NCI-H526 treated with DMSO at 0.1 percent for 48 hours (cell line): ENCODE data around the gene PTPRM.
A peak's percentile ranks its signal among the peaks of the same experiment; 100 is the strongest.

Experiments
- DNase-seq: peaks from one replicate; lab custom pipeline; 2025; lab: John Stamatoyannopoulos, UW

PTPRM gene

GRCh38 chr18:7899078-7899477 is 332.0 kb downstream of the PTPRM start:
- DNase-seq = no peak

- DNase-seq = no peak
Observed at GRCh38 chr18:7900091-7900490, 333.0 kb downstream of the PTPRM start.

- no peak for DNase-seq
Observed at GRCh38 chr18:7901657-7902056, 334.5 kb downstream of the PTPRM start.

GRCh38 chr18:7902399-7902839 is 335.3 kb downstream of the PTPRM start:
- no peak for DNase-seq

GRCh38 chr18:7904529-7904928 is 337.4 kb downstream of the PTPRM start:
- DNase-seq = no peak

GRCh38 chr18:7908681-7909299 is 341.7 kb downstream of the PTPRM start:
- no peak for DNase-seq

GRCh38 chr18:7914834-7915670 is 347.9 kb downstream of the PTPRM start:
- no peak for DNase-seq

- DNase-seq = no peak
Observed at GRCh38 chr18:7918701-7919100, 351.6 kb downstream of the PTPRM start.

- DNase-seq = no peak
Observed at GRCh38 chr18:7919565-7919964, 352.4 kb downstream of the PTPRM start.

- no peak for DNase-seq
Observed at GRCh38 chr18:7921938-7922587, 354.9 kb downstream of the PTPRM start.

GRCh38 chr18:7923105-7923504 is 356.0 kb downstream of the PTPRM start:
- no peak for DNase-seq

GRCh38 chr18:7924616-7925015 is 357.5 kb downstream of the PTPRM start:
- DNase-seq = no peak

GRCh38 chr18:7926526-7926925 is 359.4 kb downstream of the PTPRM start:
- peak; percentile 50 for DNase-seq

- no peak for DNase-seq
Observed at GRCh38 chr18:7927119-7927518, 360.0 kb downstream of the PTPRM start.

GRCh38 chr18:7931763-7932162 is 364.6 kb downstream of the PTPRM start:
- no peak for DNase-seq

- no peak for DNase-seq
Observed at GRCh38 chr18:7937268-7937667, 370.2 kb downstream of the PTPRM start.

- DNase-seq = no peak
Observed at GRCh38 chr18:7939521-7939920, 372.4 kb downstream of the PTPRM start.

- DNase-seq = no peak
Observed at GRCh38 chr18:7940379-7940778, 373.3 kb downstream of the PTPRM start.

GRCh38 chr18:7940971-7941370 is 373.9 kb downstream of the PTPRM start:
- no peak for DNase-seq

GRCh38 chr18:7941533-7941932 is 374.4 kb downstream of the PTPRM start:
- DNase-seq = no peak

- no peak for DNase-seq
Observed at GRCh38 chr18:7945882-7946281, 378.8 kb downstream of the PTPRM start.

GRCh38 chr18:7946734-7947377 is 379.7 kb downstream of the PTPRM start:
- no peak for DNase-seq
